Fibroblast of lung (primary cell): ENCODE data around the gene PPARG.

ENCODE experiments used
- EZH2 ChIP-seq: IDR thresholded peaks from 2 replicates; pipeline ENCODE4 v1.5.1; 2012; ENCODE audit warnings: low read length, control low read depth, mild to moderate bottlenecking; ENCODE audit errors: missing control alignments
- TF ChIP-seq, protein P1 (sequence below), 2 donors: IDR thresholded peaks in 1 of 2; conservative IDR thresholded peaks in 1 of 2; 1 replicate in 1 of 2; 2 replicates in 1 of 2; pipeline ENCODE4 v1.5.1; 2011 to 2012; ENCODE audit warnings: low read length in 2 of 2, control low read depth in 1 of 2, inconsistent platforms in 1 of 2, low read depth in 1 of 2, mild to moderate bottlenecking in 1 of 2

DNA sequence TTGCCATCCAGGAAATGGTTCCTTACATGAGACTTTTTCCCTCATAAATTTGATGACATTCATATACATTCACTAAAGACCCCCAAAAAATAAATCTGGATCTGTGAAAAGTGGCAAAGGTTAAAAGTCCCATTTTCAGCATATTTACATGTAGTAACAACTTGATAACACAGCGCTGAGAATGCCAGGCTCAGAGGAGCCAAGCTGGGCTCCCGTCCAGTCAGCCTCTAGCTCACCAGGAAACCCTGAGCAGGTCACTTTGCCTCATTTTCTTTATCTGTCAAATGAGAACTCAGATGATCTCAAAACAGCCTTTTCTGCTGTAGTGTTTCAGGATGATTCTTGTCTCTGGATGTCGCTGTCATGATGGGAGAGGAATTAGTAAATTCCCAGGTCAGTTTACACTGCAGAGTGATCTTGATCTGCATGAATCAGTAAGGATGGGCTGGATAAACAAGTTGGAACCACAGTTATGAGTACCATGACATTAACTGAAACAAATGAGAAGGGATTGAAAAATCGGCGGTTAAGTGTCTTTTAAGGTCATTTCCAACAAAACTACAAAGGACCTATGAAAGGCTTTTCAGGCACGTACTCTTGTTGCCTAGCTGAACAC, 82.8 kb downstream of the PPARG start:
- TF ChIP-seq, protein P1, sequence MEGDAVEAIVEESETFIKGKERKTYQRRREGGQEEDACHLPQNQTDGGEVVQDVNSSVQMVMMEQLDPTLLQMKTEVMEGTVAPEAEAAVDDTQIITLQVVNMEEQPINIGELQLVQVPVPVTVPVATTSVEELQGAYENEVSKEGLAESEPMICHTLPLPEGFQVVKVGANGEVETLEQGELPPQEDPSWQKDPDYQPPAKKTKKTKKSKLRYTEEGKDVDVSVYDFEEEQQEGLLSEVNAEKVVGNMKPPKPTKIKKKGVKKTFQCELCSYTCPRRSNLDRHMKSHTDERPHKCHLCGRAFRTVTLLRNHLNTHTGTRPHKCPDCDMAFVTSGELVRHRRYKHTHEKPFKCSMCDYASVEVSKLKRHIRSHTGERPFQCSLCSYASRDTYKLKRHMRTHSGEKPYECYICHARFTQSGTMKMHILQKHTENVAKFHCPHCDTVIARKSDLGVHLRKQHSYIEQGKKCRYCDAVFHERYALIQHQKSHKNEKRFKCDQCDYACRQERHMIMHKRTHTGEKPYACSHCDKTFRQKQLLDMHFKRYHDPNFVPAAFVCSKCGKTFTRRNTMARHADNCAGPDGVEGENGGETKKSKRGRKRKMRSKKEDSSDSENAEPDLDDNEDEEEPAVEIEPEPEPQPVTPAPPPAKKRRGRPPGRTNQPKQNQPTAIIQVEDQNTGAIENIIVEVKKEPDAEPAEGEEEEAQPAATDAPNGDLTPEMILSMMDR (conservative IDR thresholded peaks at IDR 0.05 in 1 of 2, IDR thresholded peaks at IDR 0.05 in 1 of 2; ENCODE audit: low read depth in 1 of 2, low read length in 2 of 2), result no peak
- TF ChIP-seq EZH2, result no peak
